ES-I3 (cell line): ENCODE results near the gene MANEAL.

Source experiments
- H3K36me3 ChIP-seq: 2 replicates; pipeline ENCODE4 v1.6.1; 2013; ENCODE audit warnings: mild to moderate bottlenecking, low read length, control low read depth, moderate library complexity; ENCODE audit not compliant: insufficient read depth
- H3K4me1 ChIP-seq: 2 replicates; pipeline ENCODE4 v1.6.1; 2013; ENCODE audit warnings: mild to moderate bottlenecking, control low read depth, low read length; ENCODE audit not compliant: insufficient read depth
- H3K9ac ChIP-seq: 2 replicates; pipeline ENCODE4 v1.6.1; 2013; ENCODE audit warnings: low read depth, mild to moderate bottlenecking, low read length, moderate library complexity
- H3K9me3 ChIP-seq: 2 replicates; pipeline ENCODE4 v1.6.1; 2013; ENCODE audit warnings: mild to moderate bottlenecking, low read length, moderate library complexity; ENCODE audit not compliant: control insufficient read depth, insufficient read depth

The MANEAL gene

GRCh38 chr1:37802439-37802838, 8.8 kb downstream of the MANEAL start:
- H3K9me3 ChIP-seq, result no peaks in the 10 kb centered on the region
- no peak overlapping the region for H3K9ac ChIP-seq
- H3K36me3 ChIP-seq, result peaks cover 47% of the 10 kb centered on the region
- no peaks in the 10 kb centered on the region for H3K4me1 ChIP-seq

- Histone ChIP-seq H3K9me3 (no peaks in the 10 kb centered on the region), H3K9ac (peak overlapping the region; percentile 72), H3K36me3 (peaks cover 47% of the 10 kb centered on the region), H3K4me1 (no peaks in the 10 kb centered on the region)
Observed at GRCh38 chr1:37807220-37807554, 13.5 kb downstream of the MANEAL start.

GRCh38 chr1:37807555-37808368, 14.1 kb downstream of the MANEAL start, which contains the start of the genes C1orf122 and YRDC:
Gene C1orf122 (plus strand): TSS chr1:37807790. CDS start chr1:37808405, 615 bp downstream.
Gene YRDC (minus strand): TSS chr1:37808208. CDS start chr1:37808180, 28 bp downstream.
- no peaks in the 10 kb centered on the region for H3K4me1 ChIP-seq
- H3K9ac ChIP-seq, result peak within 1 kb of the TSS; percentile 72
- peaks cover 41% of the 10 kb centered on the region for H3K36me3 ChIP-seq
- no peaks in the 10 kb centered on the region for H3K9me3 ChIP-seq

- Histone ChIP-seq H3K9ac (peak overlapping the region; percentile 72), H3K36me3 (peaks cover 33% of the 10 kb centered on the region), H3K9me3 (no peaks in the 10 kb centered on the region), H3K4me1 (no peaks in the 10 kb centered on the region)
Observed at GRCh38 chr1:37808369-37809319, 15.0 kb downstream of the MANEAL start.

- Histone ChIP-seq H3K36me3 (peaks cover 20% of the 10 kb centered on the region), H3K9me3 (no peaks in the 10 kb centered on the region), H3K9ac (no peak overlapping the region), H3K4me1 (no peaks in the 10 kb centered on the region)
Observed at GRCh38 chr1:37809942-37810341, 16.3 kb downstream of the MANEAL start.

- Histone ChIP-seq H3K4me1 (no peaks in the 10 kb centered on the region), H3K9me3 (no peaks in the 10 kb centered on the region), H3K36me3 (peaks cover 8% of the 10 kb centered on the region), H3K9ac (no peak overlapping the region)
Observed at GRCh38 chr1:37811027-37811655, 17.5 kb downstream of the MANEAL start.

GRCh38 chr1:37813529-37814145, 20.0 kb downstream of the MANEAL start:
- no peaks in the 10 kb centered on the region for H3K9me3 ChIP-seq
- H3K4me1 ChIP-seq, result no peaks in the 10 kb centered on the region
- H3K9ac ChIP-seq, result no peak overlapping the region
- no peaks in the 10 kb centered on the region; the same call in none of the 2 replicates for H3K36me3 ChIP-seq

- H3K4me1 ChIP-seq, result no peaks in the 10 kb centered on the region
- H3K9me3 ChIP-seq, result no peaks in the 10 kb centered on the region
- H3K36me3 ChIP-seq, result no peaks in the 10 kb centered on the region; the same call in none of the 2 replicates
- no peak overlapping the region for H3K9ac ChIP-seq
Observed at GRCh38 chr1:37814252-37814651, 20.6 kb downstream of the MANEAL start.

- no peaks in the 10 kb centered on the region for H3K4me1 ChIP-seq
- no peaks in the 10 kb centered on the region; the same call in none of the 2 replicates for H3K36me3 ChIP-seq
- H3K9me3 ChIP-seq, result no peaks in the 10 kb centered on the region
- H3K9ac ChIP-seq, result no peak overlapping the region
Observed at GRCh38 chr1:37817481-37817880, 23.8 kb downstream of the MANEAL start.

- H3K9me3 ChIP-seq, result no peaks in the 10 kb centered on the region
- H3K4me1 ChIP-seq, result no peaks in the 10 kb centered on the region
- no peak overlapping the region for H3K9ac ChIP-seq
- H3K36me3 ChIP-seq, result no peaks in the 10 kb centered on the region; the same call in none of the 2 replicates
Observed at GRCh38 chr1:37821481-37821880, 27.8 kb downstream of the MANEAL start.

- H3K4me1 ChIP-seq, result no peaks in the 10 kb centered on the region
Observed at GRCh38 chr1:37822906-37823815, 29.5 kb downstream of the MANEAL start.

GRCh38 chr1:37824001-37824400, 30.4 kb downstream of the MANEAL start:
- H3K36me3 ChIP-seq, result no peaks in the 10 kb centered on the region; the same call in 1 of the 2 replicates
- no peak overlapping the region for H3K9ac ChIP-seq
- no peaks in the 10 kb centered on the region for H3K4me1 ChIP-seq
- H3K9me3 ChIP-seq, result no peaks in the 10 kb centered on the region

More at GRCh38 chr1:37822906-37823815, 29.5 kb downstream of the MANEAL start:
- H3K9me3 ChIP-seq, result no peaks in the 10 kb centered on the region
- no peak overlapping the region for H3K9ac ChIP-seq
- no peaks in the 10 kb centered on the region; the same call in 1 of the 2 replicates for H3K36me3 ChIP-seq

GRCh38 chr1:37825506-37825905, 31.9 kb downstream of the MANEAL start:
- Histone ChIP-seq H3K4me1 (no peaks in the 10 kb centered on the region), H3K9ac (no peak overlapping the region), H3K36me3 (no peaks in the 10 kb centered on the region), H3K9me3 (no peaks in the 10 kb centered on the region)
